HG02610 (cell line): Measurements from ENCODE around the gene CCDC148.

Experiments
- ATAC-seq: cut with Tn5 transposase; IDR thresholded peaks from one replicate; pipeline ENCODE4 v1.9.1; 2021; ENCODE audit warnings: mild to moderate bottlenecking, moderate library complexity; ENCODE audit not compliant: unreplicated experiment

Gene CCDC148

DNA sequence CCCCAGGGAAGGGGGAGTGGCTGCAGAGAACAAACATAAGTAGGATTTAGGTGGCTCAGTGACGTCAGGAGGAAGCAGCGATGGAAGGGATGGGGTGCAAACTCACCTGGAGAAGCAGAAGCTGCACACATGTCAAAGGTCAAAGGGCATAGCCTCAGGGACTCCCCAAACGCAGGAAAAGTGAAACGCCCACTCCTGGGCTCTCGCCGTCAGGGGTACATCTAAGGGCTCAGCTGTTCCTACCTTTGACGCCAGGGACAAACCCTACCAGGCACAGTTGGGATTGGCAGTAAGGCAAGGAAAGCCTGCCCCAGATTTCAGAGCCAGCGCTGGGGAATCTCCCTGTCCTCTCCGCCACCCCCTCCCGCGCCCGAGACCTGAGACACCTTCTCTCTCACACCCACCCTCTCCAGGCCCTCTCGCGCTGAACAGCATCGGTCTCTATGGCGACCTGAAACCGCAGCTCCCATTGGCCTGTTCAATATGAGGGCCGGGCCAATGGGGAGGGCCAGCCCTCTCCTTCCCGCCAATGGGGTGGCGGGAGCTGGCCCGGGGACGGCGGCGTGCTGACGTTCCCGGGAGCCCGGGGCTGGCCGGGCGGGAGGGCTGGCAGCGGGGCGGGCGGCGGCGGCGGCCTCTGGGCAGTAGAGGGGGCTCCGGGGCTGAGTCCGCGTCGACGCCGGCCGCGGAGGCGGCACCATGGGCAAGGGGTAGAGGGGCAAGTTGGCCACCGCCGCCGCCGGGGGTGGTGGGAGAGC lies at the start of gene CCDC148, which contains the start of gene PKP4:
TSS of gene CCDC148 (minus strand) at position 445 of the 758 bp plus-strand sequence. CDS start at position 131, 314 bp downstream.
TSS of gene PKP4 (plus strand) at position 644 of the 758 bp plus-strand sequence. CDS start 76,233 bp downstream, outside the sequence.
- peak; percentile 97 for ATAC-seq

DNA sequence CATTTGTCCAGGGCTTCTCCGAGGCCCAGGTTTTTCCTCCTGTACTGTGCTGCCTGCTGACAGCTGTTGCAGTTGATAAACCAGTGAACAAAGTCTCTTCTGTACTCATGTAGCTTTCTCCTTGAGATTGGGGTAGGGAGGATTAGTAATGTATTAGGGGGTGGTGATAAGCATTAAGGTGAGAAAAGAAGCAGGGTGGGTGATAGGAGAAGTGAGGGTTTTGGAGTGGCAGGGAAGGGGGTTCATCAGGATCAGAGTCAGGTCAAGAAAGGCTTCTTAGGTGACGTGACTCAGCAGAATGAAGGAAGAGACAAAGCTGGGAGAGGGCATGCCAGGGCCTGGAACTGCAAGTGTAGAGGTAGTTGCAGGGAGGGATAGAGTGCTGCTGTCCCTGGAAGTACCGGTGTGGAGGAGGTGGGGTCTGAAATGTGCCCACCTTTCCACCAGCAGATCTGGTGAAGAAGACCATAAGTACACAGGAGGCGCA lies 48.9 kb upstream of the CCDC148 start:
- ATAC-seq: no peak

DNA sequence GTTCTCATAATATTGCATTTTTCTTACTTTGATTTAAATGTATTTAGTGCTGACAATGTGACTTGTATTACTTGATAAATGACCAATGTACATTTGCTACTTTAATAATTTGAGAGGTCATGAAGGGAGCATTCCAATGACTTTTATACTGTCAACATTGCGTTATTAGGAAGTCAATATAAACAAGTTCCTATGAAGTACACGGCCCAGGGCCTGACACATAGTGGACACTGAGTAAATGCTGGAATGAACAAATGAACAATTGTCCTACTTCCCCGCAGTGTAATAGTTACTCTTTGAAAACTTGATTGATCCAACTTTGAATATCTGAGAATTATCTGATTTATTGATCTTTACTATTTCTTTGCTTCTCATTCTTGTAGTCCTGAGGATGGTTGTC lies 47.5 kb upstream of the CCDC148 start:
- ATAC-seq: no peak

DNA sequence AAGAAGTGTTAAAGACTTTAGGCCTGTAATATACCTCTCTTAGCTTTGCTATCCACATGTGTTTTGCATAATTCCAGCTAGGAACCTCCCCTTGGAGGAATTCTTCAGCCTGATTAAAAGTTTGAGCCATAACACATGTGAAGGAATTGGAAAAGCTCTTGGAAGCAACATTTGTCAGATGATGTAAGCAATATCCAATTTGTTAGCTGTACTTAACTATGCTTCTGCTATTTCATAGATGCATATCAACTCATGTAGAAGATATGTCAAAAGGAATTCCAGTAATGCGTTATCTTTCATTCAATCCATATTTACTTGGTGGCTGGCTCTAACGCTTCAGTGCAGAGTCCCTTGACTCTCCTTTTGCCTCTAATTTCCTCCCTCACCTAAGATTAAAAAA lies 46.4 kb upstream of the CCDC148 start:
- no peak for ATAC-seq

DNA sequence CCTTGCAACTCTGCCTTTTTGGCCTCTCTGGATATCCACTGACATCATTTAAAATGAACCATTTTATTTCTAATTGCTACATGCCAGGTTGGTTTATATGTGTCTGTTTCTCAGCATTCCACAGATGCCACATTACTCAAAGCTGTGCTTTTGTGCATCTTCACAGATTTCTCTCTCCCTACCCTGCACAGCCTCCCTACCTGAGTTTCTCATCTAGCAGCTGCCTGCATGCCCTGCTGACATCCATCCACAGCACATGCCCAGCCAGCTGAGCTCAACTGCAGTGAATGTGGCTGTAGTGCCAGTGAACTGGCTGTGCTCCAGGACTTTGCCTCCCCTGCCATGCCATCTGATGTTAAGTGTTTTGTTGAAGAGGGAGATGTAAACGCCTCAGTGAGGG lies 44.7 kb upstream of the CCDC148 start:
- ATAC-seq: no peak

DNA sequence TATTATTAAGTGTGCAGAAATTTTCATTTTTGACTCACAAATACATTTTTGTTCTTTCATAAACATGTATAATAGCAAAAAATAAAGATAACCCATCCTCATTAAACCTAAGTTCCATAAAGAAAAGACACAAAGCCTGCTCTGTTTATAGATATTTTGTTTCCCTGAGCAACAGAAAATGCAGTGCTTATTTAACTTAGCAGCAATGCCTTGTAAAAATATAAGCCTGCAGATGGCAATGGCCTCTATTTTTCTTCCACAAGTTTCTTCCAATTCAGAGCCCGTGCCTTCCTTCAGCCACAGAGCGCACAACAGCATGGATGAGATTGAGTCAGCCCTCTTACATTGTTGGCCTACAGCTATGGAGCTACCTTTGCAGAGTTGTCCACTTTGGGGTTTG lies 43.8 kb upstream of the CCDC148 start:
- ATAC-seq: no peak

DNA sequence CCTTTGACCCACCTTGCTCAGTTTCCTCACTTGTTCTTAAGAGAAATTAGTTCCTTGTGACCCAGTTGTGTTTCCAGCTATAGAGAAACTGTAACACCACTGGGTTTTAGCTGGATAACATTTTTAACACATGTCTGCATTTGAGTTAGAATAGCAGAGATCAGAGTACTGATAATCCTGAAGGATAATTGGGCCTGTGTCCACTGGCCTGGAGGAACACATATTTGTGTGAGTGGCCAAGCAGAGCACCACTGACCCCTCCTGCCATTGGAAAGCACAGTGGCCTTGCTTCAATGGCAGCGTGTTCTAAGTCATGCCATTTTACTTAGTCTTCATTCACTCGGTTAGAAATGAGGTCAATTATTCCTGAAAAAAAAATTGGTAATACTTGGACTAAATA lies 42.8 kb upstream of the CCDC148 start:
- no peak for ATAC-seq

DNA sequence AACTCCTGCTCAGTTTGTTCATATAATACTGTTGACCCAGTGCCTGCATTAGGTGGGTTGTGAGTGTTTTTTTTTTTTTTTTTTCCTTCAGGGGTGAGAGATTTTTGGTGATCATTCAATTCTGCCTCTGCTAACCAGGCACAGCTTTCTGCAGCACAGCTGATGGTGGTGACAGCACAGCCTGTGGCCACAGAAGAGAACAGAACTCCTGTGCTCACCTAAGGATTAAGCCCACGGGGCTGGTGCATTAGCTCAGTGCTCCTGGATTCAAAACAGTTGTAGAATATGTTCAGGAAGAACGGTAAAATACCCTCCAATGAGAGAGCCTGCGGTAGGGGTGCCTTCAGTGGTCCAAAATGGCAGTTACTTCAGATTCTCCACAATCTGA lies 42.2 kb upstream of the CCDC148 start:
- ATAC-seq: no peak

DNA sequence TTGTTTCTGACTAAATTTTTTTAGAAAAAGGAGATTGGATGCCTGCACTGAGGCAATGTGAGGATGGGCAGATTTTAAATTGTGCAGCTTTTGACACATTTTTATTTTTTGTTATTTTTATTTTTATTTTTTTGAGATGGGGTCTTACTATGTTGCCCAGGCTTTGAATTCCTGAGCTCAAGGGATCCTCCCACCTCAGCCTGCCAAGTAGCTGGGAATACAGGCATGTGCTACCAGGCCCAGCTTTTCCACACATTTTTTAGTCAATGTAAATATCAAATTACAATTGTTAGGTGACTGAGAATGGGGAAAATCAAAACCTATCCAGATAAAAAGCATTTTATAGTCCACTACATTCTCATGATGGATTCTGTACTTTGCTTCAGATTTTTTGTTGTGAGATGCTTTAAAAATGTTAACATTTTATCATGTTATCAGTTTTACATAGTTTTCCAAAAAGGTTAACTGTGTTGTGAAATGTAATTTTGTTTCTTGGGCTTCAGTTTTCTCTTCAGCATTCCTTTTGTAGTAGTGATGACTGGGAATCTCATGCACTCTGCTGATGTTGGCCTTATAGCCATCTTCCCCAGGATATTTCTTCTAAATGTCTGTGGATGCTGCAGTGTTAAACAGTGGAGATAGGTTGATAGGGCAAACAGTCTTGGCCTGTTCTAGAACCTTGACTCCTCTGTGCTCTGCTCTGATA lies 41.6 kb upstream of the CCDC148 start:
- no peak for ATAC-seq

DNA sequence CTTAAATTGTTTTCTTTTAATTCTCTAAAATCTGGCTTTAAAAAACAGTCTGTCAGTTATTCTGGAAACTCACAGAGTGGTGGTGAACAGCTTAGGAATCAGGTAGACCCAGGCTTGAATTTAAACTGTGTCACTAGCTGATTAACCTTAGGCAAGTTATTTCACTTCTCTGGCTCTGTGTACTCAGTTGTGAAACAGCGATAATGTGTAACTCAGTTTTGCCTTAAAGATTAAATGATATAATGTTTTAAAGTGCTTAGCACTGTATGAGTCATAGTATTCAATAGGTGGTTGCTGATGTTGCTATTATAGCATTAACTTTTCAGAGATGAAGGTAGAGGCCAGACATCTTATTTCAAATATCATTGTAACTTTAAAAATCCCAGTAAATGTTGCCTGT lies 40.9 kb upstream of the CCDC148 start:
- ATAC-seq: no peak

DNA sequence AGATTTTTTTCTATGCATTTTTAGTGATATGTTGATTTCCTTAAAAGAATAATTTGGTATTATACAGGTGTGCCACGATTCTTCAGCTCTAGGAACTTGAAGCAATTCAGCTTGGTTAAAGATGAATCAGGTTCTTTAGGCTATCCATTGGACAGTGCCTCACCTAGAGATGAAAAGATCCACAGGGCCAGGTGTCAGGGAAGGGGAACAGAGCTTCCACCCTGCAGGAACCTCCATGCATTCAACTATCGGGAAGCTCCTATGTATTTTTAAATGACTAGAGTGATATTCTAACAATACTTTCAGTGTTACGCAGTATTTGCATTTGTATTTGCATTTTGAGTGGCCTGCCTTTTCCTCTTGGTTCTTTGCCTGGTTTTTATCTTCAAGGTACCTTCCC lies 40.4 kb upstream of the CCDC148 start:
- no peak for ATAC-seq

DNA sequence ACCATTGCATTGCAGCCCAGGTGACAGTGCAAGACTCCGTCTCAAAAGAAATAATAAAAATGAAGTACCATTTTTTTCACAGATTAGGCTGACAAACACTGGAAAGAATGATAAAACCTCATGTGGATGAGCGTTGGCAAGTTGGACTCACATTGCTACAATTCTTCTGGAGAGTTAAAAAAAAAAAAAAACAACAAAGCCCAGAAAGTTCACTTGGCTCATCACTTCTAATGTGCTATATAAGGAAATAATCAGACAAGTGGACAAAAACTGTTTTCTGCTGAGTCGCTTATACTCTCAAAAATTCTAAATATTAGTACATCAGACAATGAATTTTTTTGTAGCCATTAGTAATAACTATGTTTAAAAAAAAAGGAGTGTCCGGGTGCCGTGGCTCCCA lies 38.6 kb upstream of the CCDC148 start:
- no peak for ATAC-seq

DNA sequence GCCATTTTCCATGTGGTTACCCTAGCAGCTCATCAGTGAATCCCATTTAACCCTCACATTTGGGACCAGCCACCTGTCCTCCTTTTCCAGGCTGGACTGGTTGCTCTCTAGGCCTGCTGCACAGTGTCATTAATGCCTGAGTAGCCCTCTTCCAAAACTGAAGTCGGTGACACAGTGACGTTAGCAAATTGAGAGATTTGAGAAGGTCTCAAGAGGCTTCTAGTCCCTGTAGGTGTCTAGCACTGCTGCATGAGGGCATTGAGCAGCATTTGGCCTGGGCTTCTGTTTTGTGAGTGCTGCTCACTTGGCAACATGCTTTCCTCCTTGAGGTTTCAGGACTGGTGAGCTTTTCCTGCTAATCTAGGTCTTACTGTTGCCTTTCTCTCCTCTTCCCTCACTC lies 36.9 kb upstream of the CCDC148 start:
- ATAC-seq: no peak

DNA sequence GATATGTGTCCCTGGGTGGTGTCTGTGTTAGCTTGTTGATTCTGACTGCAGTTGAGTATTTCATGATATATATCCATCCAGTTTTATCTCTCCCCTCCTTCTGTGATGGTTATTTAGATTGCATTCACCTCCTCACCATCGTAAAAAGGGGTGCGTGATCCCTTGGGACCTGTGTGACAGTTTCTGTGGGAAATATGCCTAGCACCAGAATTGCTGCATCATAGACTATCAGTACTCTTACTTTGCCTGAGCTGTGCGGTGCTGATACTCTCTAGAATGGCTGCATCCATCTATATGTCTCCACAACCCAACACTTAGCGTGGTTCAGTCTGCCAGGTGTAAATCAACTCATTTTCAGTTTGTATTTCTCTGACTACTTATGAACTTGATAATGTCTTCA lies 34.5 kb upstream of the CCDC148 start:
- ATAC-seq: no peak

DNA sequence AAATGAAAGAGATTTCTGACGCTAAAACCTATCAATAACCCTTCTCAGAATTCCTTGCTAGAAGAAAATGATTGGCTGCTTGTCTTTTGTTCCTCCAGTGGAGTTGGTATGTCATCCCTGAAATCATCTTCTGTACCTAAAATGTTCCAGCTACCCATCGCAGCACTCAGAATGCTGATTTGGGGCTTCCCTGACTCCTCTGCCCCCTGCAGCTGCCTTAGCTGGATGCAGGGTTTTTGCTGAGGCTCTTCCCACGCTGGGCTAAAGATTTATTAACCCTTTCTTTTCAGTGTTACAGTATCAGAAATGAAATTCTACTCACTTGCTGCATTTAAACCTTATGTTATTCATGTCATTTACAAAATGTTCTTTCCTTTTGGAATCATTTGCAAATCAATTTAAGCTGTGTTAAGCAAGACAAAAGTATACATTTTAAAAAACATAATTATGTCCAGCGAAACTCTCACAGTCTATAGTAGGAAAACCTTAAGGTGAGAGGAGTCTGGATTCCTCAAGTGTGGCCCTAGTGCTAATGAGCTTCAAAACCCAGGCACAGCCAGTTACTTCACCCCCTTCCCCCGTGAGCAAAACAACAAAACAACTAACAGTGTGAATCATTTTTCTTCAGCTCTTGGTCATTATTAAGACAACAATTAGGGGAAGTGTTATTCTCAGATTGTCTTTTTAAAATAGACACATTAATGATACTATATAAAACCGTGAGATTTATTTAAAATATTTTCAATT lies 33.0 kb upstream of the CCDC148 start:
- no peak for ATAC-seq

DNA sequence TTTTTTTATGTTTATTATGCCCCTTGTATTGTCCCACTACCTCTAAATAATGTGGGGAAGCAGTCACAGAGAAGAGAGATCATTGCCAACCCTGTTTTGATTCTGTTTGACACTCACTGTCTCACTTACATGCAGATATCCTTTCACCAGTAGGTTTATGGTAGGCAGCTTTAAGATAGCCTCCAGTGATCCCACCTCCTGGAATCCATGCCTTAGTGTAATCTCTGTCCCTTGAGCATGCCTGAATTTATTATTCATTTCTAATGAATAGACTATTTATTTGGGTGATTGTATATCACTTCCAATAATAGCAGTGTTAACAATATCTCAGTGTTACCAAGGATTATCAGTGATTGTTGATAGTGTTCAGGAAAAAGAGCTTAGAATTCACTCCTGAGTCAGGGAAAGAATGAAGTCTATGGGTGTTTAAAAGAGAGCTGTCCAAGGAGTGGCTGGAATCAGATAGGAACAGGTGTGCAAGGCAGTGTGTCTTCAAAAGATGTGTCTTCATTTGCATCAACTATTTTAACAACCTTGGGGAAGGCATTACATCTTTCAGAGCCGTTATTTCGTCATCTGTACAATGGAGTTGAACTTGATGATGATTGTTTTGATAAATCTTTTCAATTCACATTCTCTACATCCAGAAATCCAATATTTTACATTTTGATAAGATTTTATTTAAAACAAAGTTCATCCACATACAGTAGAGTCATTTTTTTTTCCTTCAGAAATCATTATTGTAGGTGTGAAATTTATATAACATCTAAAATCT lies 32.1 kb upstream of the CCDC148 start:
- ATAC-seq: no peak

DNA sequence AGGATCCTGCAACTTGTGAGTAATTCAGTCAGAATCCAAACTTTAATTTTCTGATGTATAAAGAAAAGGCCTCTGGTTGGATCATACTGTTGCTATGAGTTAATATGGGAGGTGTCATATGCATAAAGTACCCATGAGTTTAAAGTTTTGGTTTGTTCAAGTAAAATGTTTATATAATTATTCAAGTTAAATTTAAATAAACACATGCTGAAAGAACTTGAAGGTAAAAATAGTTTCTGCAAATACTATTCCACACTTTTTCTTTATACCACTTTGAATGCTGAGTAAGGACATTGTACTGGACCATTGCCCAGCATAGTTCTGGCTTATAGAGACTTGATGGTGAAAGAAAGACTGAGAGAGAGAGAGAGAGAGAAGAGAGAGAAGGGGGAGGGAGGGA lies 30.9 kb upstream of the CCDC148 start:
- ATAC-seq: no peak

DNA sequence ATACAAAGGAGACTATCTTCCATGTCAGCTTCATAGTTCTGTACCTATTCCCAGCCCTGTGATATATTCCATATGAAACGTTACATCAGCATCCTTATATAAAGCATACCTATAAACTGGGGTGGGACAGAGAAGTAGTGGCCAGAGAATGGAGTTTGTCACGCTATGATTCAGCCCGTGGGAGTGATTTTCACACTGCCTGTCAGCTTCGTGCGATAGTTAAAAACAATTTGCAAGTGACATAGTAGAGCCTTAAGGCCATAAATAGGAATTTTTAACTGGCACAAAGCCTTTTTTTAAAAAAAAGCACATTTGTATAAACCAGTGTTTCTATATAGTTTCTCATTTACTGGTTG lies 30.4 kb upstream of the CCDC148 start:
- ATAC-seq: no peak

DNA sequence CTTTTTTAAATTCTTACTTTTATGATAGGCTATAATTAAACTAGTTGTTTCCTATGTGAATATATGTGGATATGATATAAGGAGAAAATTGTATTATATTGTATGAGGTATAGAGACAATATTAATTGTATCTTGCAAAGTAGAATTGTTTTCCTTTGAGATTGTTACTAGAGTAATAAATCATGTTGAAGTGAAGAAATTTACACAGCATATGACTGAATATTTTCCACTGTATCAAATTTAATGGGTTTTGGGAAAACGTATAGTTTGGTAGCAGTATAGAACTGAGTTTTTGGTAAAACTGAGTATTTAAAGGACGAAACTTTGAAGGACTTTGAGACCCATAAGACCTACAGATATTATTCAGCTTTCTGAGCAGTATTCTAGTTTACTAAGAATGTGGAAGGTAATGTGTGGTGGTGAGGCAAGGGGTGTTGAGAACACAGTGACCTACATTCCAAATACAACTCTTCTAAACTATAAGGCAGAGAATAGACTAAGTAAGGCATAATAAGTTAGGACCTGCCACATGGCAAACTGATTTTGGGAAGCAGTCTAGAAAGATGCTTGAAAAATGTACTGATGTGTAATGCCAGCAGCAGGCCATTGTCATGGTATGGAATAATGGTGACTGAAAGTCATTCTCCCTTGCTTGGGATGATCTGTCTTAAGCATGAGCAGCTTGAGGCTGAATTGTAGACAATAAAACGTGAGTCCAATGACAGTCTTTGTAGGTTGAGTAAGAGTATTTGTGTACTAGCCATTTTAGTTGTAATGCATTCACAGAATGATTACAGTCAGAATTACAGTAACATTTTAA lies 29.8 kb upstream of the CCDC148 start:
- no peak for ATAC-seq
